Breast epithelium (tissue), 4 donors: ENCODE data around the gene DHFR2. TPM values are rescaled to one million over a fixed set of nuclear protein-coding genes. Genes with fewer than 3 reads are reported as not detected.
A peak's percentile ranks its signal among the peaks of the same experiment; 100 is the strongest.
"Not testable (repeated sequence)": the region's sequence is repeated elsewhere in the genome, so short reads cannot be mapped to it uniquely, and the experiment has no call there.

Experiments
- DNase-seq, 2 donors: peaks; one replicate each; pipeline ENCODE4 v3.0.0-alpha.2; 2019; ENCODE audit warnings: low spot score in 2 of 2
- H3K27ac ChIP-seq, 2 donors: fragments of 200-600 bp; sonication (generic) in 1 of 2; one replicate each; pipeline ENCODE4 v1.5.1; 2016 to 2019; ENCODE audit warnings: mild to moderate bottlenecking in 1 of 2
- H3K27me3 ChIP-seq, 2 donors: fragments of 200-600 bp; sonication (generic) in 1 of 2; one replicate each; pipeline versions ENCODE4 v1.5.1 to v1.6.0; 2017 to 2019; ENCODE audit warnings: control low read depth in 1 of 2, mild to moderate bottlenecking in 1 of 2
- H3K36me3 ChIP-seq: fragments of 200-600 bp; one replicate; pipeline ENCODE4 v1.5.1; 2019
- H3K4me1 ChIP-seq, 2 donors: fragments of 200-600 bp; sonication (generic); one replicate each; pipeline ENCODE4 v1.5.1; 2016 to 2019; ENCODE audit warnings: control low read depth in 1 of 2
- H3K4me3 ChIP-seq, 3 donors: fragments of 200-600 bp; sonication (generic); 1 replicate in 2 of 3; 2 replicates in 1 of 3; pipeline ENCODE4 v1.5.1; 2016 to 2019; ENCODE audit warnings: mild to moderate bottlenecking in 3 of 3, moderate library complexity in 2 of 3
- H3K9me3 ChIP-seq, 2 donors: fragments of 200-600 bp; sonication (generic) in 1 of 2; one replicate each; pipeline ENCODE4 v1.5.1; 2016 to 2019; ENCODE audit warnings: control low read depth in 1 of 2
- POLR2A ChIP-seq: fragments of 450-650 bp; IDR thresholded peaks from one replicate; pipeline ENCODE4 v1.6.1; 2016; ENCODE audit warnings: antibody characterized with exemption, mild to moderate bottlenecking, moderate library complexity
- POLR2AphosphoS5 ChIP-seq, 3 donors: sonication (generic); formaldehyde crosslinking; IDR thresholded peaks; one replicate each; pipeline ENCODE4 v1.6.1; 2017; ENCODE audit warnings: antibody characterized with exemption in 3 of 3
- intact Hi-C: fragments of 100-400 bp; cut with DNase I; formaldehyde crosslinking; loops from one replicate; pipeline ENCODE4 v1.15.1; 2023; ENCODE audit warnings: low total_unique reads
- total RNA-seq, 3 donors: library from RNA; depleted of rRNA; stranded (reverse); fragments of >200 nt; gene quantifications; one replicate each; pipeline ENCODE4 v1.1.0, GENCODE V29; 2016
- TF ChIP-seq, protein P1 (sequence below), 3 donors: fragments of 450-650 bp; IDR thresholded peaks; one replicate each; pipeline ENCODE4 v1.5.1; 2016 to 2017; ENCODE audit warnings: antibody characterized with exemption in 3 of 3, mild to moderate bottlenecking in 3 of 3, moderate library complexity in 3 of 3

DHFR2 gene
- total RNA-seq, 3 donors from 2014 or later: 3.8 to 8.5 (median 8.2) TPM

DNA sequence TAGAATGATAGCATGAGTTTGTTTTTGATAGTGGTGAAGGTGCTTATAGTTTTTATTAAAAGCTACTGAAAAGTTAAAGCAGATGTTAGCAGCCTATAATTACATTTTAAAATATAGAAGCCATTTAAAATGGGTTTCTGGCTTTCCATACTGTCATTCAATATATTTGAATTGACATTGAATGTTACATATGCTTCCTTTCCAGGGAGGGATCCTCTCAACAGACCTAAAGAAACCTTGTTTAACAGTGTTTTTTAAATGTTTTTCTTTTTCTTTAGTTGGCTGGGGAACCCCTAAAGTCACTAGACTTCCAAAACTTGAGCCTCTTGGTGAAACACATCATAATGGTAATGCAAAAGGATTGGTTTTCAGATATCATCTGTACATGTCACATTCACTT, 12.2 kb downstream of the DHFR2 start:
- Histone ChIP-seq H3K27me3 (no peaks in the 10 kb centered on the region), H3K27ac (no peak overlapping the region), H3K9me3 (no peaks in the 10 kb centered on the region), H3K36me3 (no peaks in the 10 kb centered on the region), H3K4me1 (no peaks in the 10 kb centered on the region), H3K4me3 (no peak overlapping the region)
- TF ChIP-seq POLR2AphosphoS5 (IDR thresholded peaks at IDR 0.05) (no peak), POLR2A (no peak)
- TF ChIP-seq, protein P1, sequence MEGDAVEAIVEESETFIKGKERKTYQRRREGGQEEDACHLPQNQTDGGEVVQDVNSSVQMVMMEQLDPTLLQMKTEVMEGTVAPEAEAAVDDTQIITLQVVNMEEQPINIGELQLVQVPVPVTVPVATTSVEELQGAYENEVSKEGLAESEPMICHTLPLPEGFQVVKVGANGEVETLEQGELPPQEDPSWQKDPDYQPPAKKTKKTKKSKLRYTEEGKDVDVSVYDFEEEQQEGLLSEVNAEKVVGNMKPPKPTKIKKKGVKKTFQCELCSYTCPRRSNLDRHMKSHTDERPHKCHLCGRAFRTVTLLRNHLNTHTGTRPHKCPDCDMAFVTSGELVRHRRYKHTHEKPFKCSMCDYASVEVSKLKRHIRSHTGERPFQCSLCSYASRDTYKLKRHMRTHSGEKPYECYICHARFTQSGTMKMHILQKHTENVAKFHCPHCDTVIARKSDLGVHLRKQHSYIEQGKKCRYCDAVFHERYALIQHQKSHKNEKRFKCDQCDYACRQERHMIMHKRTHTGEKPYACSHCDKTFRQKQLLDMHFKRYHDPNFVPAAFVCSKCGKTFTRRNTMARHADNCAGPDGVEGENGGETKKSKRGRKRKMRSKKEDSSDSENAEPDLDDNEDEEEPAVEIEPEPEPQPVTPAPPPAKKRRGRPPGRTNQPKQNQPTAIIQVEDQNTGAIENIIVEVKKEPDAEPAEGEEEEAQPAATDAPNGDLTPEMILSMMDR (IDR thresholded peaks at IDR 0.05): no peak
- intact Hi-C loops: no loop called here
- DNase-seq: no peak

DNA sequence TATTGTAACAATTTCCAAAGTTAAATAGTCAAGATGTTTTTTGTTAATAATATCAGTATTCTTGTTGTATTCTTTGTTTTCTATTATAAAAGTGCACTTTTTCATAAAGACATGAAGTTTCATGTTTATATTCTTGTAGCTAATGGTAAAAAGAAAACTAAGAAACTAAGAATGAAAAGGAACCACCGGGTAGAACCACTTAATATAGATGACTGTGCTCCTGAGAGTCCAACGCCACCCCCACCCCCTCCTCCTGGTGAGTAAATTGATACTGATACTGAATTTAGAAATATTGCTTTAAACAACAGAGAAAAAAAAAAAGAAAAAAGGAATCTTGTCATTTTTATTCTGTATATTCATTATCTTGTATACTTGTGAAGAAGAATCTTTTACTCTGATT, 13.4 kb downstream of the DHFR2 start:
- Histone ChIP-seq H3K27me3 (no peaks in the 10 kb centered on the region), H3K4me3 (no peak overlapping the region), H3K4me1 (no peaks in the 10 kb centered on the region), H3K27ac (no peak overlapping the region), H3K36me3 (no peaks in the 10 kb centered on the region), H3K9me3 (no peaks in the 10 kb centered on the region)
- TF ChIP-seq POLR2A (no peak), POLR2AphosphoS5 (IDR thresholded peaks at IDR 0.05) (no peak)
- TF ChIP-seq, protein P1 (IDR thresholded peaks at IDR 0.05): no peak
- intact Hi-C loops: no loop called here
- no peak for DNase-seq

DNA sequence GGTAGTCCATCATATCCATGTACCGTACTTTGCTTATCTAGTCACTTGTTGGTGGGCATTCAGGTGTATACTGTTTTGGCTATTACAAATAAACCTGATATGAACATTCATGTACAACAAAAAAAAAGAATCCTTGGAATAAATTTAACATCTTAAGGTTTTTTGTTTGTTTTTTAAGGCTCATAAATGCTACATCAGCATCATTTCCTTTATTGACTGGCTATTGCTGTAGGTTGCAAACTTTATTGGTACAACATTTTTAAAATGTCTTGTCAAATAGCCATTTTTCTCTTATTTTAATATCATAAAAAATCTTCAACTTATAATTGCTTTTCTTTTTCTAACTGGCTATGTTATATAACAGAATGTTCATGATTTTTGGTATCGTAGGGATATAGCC, 16.2 kb downstream of the DHFR2 start:
- H3K27me3 ChIP-seq: no peaks in the 10 kb centered on the region
- intact Hi-C loops: no loop called here
- H3K27ac ChIP-seq: no peak overlapping the region
- no peaks in the 10 kb centered on the region for H3K9me3 ChIP-seq
- H3K36me3 ChIP-seq: no peaks in the 10 kb centered on the region
- TF ChIP-seq POLR2A (no peak), POLR2AphosphoS5 (IDR thresholded peaks at IDR 0.05) (no peak)
- TF ChIP-seq, protein P1 (IDR thresholded peaks at IDR 0.05): no peak
- H3K4me3 ChIP-seq: no peak overlapping the region
- DNase-seq: no peak
- H3K4me1 ChIP-seq: no peaks in the 10 kb centered on the region

DNA sequence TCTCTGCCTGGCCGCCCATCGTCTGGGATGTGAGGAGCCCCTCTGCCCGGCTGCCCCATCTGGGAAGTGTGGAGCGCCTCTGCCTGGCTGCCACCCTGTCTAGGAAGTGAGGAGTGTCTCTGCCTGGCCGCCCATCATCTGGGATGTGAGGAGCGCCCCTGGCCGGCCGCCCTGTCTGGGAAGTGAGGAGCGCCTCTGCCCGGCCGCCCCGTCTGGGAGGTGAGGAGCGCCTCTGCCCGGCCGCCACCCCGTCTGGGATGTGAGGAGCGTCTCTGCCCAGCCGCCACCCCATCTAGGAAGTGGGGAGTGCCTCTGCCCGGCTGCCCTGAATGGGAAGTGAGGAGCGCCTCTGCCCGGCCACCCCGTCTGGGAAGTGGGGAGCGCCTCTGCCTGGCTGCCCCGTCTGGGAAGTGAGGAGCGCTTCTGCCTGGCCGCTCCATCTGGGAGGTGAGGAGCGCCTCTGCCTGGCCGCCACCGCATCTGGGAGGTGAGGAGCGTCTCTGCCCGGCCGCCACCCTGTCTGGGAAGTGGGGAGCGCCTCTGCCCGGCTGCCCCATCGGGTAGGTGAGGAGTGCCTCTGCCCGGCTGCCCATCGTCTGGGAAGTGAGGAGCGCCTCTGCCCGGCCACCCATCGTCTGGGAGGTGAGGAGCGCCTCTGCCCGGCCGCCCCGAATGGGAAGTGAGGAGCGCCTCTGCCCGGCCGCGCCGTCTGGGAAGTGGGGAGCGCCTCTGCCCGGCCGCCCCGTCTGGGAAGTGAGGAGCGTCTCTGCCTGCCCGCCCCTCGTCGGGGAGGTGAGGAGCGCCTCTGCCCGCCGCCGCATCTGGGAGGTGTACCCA, 18.4 kb downstream of the DHFR2 start:
- intact Hi-C loops, H3K36me3 ChIP-seq, H3K4me1 ChIP-seq, H3K27ac ChIP-seq, H3K27me3 ChIP-seq, H3K9me3 ChIP-seq, H3K4me3 ChIP-seq, DNase-seq: not testable (repeated sequence)

DNA sequence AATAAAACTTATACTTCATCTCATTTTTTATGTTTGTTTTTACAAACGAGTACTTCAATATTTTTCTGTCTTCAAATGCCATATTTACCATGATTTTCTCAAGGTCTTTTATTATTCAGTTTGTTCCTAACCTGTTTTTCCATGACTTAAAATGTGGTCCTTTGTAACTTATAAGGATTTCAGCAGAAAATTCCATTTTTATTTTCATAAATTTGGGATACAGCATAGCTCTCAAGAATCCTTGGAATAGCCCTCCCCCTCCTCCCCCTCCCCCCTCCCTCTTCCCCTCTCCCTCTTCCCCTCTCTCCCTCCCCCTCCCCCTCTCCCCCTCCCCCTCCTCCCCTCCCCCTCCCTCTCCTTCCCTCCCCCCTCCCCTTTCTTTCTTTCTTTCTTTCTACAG, 19.4 kb downstream of the DHFR2 start:
- Histone ChIP-seq H3K27me3 (no peaks in the 10 kb centered on the region), H3K9me3 (no peaks in the 10 kb centered on the region), H3K4me1 (no peaks in the 10 kb centered on the region), H3K27ac (no peak overlapping the region), H3K4me3 (no peak overlapping the region), H3K36me3 (no peaks in the 10 kb centered on the region)
- DNase-seq: no peak
- intact Hi-C loops: no loop called here
- TF ChIP-seq POLR2AphosphoS5 (IDR thresholded peaks at IDR 0.05): no peak

DNA sequence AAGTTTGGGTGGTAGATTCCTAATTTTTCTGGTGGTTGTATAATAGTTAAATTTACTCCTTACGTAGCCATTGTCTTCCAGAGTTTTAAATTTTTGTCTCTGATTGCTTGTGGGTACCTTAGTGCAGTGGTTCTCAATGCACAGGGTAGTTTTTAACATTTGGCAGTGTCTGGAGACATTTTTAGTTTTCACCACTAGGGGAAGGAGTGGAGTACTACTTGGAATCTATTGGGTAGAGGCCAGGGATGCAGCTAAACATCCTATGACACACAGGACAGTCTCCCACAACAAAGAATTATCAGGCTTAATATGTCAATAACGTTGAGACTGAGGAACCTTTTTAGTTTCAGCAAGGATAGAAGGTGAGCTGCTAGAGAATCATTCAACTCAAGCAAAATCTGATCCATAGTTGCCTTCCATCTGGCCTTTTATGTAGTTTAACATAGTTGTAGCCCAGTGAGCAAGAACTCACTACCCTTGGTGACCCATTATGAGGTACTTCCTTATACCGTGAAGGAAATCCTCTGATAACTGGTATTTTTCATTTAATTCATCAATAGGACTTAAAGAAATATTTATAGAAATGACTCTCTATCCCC, 25.7 kb downstream of the DHFR2 start:
- intact Hi-C loops: no loop called here
- no peak for DNase-seq

More for the DNA sequence above, 25.7 kb downstream of the DHFR2 start:
- Histone ChIP-seq H3K9me3 (no peaks in the 10 kb centered on the region), H3K4me3 (no peak overlapping the region), H3K27me3 (no peaks in the 10 kb centered on the region), H3K36me3 (no peaks in the 10 kb centered on the region), H3K27ac (no peak overlapping the region), H3K4me1 (no peaks in the 10 kb centered on the region)
- TF ChIP-seq, protein P1 (IDR thresholded peaks at IDR 0.05): peak in 2 of 3 donors; percentile 25
- no peak for TF ChIP-seq POLR2AphosphoS5 (IDR thresholded peaks at IDR 0.05)
- TF ChIP-seq POLR2A: no peak
